GM19025 (cell line): ENCODE results near the gene MPDU1.
"Not testable (repeated sequence)": the region's sequence is repeated elsewhere in the genome, so short reads cannot be mapped to it uniquely, and the experiment has no call there.

Source experiments
- ATAC-seq: cut with Tn5 transposase; IDR thresholded peaks from one replicate; pipeline ENCODE4 v1.9.1; 2021; ENCODE audit warnings: mild to moderate bottlenecking, low read depth, moderate library complexity; ENCODE audit not compliant: unreplicated experiment

MPDU1 gene

GRCh38 chr17:7579834-7580603, 3.6 kb upstream of the MPDU1 start:
- ATAC-seq: no peak

DNA sequence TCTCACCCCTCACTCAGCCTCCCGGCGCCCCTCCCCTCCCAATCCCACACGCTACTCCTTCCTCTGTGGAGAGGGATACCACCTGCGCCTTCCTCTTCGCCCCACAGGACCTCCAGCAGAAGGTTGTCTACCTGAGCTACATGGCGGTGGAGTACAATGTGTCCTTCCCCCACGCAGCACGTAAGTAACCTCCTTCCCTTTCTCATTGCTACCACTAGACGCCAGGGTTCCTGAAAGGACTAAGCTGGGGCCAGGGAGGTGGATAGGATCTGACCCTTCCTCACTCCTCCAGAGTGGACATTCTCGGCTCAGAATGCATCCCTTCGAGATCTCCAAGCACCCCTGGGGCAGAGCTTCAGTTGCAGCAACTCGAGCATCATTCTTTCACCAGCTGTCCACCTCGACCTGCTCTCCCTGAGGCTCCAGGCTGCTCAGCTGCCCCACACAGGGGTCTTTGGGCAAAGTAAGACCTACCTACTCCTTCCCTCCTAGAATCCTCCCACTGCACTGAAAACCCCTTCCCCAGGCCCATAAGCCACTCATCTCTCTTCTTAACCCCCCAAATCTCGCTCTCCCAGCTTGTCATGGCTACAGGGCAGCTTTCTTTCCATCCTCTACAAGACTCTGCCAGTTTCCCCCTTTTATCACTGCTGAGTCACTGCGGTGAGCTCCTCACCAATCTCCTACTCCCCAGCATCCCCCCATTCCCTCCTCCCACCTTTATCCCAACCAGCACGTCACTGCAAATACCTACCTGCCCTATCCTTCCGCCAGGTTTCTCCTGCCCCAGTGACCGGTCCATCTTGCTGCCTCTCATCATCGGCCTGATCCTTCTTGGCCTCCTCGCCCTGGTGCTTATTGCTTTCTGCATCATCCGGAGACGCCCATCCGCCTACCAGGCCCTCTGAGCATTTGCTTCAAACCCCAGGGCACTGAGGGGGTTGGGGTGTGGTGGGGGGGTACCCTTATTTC, 2.8 kb upstream of the MPDU1 start:
- no peak for ATAC-seq

- no peak for ATAC-seq
Measured at GRCh38 chr17:7582396-7583252, 1.0 kb upstream of the MPDU1 start.

DNA sequence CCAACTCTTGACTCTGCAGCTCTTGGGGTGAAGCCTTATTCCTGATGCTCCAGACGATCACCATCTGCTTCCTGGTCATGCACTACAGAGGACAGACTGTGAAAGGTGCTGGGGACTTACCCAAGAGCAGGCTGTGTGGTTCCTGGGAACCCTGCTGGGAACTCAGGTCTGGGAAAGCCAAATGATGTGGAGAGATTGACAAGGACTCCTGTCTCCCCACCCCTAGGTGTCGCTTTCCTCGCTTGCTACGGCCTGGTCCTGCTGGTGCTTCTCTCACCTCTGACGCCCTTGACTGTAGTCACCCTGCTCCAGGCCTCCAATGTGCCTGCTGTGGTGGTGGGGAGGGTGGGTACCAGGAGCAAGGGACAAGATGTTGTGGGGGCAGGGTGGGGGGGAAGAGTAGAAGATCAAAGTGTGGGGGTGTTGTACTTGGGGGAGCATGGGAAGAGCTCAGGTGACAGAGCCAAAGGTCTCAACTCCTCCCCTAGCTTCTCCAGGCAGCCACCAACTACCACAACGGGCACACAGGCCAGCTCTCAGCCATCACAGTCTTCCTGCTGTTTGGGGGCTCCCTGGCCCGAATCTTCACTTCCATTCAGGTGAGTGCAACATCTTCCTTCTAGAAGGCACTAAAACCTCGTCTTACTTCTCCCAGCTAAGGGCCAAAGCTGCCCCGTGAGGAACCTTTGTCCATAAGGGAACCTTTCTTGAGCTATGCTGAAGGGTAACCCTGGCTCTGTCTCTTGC, 3.2 kb downstream of the MPDU1 start:
- ATAC-seq: no peak

DNA sequence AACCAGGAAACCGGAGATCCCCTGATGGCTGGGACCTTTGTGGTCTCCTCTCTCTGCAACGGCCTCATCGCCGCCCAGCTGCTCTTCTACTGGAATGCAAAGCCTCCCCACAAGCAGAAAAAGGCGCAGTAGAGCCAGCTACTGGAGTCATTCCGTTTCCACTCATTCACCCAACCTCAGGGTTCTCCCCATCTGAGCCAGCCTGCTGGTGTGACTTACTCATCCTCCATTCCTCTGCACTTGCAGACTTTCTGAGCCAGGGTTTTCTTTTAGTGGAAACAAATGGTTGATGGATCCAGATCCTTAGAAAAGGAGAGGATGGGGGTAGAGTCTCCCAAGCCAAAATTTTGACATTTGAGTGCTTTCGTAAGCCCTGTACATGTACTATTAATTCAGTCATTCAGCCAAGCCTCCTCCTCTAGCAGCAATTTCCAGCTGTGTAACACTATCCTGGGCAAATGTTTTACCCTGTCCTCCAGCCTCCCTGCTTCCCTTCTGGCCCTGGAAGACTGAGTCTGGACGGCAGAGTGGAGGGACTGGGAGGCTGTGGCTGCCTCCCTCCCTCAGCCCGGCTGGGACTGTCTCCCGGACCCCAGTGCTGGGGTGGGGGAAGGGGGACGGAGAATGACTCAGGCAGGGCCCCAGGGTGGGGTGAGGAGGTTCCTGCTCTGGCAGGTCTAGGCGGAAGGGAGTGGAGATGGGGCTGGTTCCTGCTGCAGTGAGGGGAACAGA, 3.9 kb downstream of the MPDU1 start:
- ATAC-seq: no peak

- ATAC-seq: no peak
Measured at GRCh38 chr17:7588553-7589203, 5.0 kb downstream of the MPDU1 start.

GRCh38 chr17:7589204-7589868, 5.7 kb downstream of the MPDU1 start:
- no peak for ATAC-seq

DNA sequence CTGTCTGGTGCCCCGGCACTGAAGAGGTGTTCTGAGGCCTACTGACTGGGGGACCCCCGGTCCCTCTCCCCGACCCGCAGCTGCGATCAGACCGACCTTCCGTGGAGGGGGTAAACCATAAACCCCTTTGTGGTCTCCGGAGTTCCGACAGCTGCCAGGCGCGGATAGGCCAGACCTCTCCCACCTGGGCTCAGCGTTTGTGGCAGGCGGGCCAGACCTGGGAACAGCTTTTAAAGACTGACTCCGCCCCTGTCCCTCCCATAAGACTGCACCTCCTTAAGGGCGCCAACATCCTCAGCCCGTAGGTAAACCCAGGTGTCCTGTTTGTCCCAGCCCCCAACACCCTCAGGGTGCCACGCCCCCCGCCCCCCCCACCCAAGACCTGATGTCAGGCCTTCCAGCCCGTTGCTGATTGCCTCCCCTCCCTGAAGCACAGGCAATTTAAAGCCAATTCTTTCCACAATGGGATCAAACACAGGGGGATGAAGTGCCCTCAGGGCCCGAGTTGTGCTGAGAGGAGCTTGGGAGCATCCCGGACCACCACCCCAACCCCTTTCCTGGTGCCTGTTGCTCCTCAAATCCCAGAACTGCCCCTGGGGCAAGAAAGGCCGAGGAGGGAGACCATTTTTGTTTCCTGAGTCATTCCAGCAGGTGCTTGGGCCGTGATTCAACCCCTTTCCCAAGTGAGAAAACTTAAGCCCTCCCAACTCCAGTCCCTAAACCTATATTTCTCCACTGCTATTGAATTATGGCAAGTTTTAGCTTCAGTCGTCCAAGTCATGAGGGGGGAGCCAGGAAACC, 6.4 kb downstream of the MPDU1 start, which contains the start of gene SOX15:
Gene SOX15 (minus strand): TSS at position 204 of the 801 bp plus-strand sequence. CDS start 418 bp downstream, outside the sequence.
- no peak for ATAC-seq

GRCh38 chr17:7590743-7591142, 7.1 kb downstream of the MPDU1 start:
- ATAC-seq: no peak

DNA sequence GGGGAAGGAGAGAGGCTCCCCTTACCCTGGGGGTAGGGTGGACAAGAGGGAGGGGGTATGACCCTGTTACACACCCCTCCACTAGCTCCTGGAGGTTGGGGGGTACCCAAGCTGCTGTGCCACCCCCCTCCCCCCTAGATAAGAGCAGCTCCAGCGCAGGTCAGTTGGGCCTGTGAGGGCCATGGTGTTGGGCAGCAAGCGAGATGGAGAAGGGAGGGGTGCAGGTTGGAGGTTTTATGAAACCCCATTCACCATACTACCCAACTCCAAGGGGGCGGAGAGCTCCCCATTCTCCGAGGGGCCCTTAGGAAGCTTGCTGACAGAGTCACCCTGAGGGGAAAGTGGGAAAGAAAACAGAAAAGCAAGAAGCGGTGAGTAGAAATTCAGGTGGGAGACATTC, 7.9 kb downstream of the MPDU1 start:
- ATAC-seq: no peak

DNA sequence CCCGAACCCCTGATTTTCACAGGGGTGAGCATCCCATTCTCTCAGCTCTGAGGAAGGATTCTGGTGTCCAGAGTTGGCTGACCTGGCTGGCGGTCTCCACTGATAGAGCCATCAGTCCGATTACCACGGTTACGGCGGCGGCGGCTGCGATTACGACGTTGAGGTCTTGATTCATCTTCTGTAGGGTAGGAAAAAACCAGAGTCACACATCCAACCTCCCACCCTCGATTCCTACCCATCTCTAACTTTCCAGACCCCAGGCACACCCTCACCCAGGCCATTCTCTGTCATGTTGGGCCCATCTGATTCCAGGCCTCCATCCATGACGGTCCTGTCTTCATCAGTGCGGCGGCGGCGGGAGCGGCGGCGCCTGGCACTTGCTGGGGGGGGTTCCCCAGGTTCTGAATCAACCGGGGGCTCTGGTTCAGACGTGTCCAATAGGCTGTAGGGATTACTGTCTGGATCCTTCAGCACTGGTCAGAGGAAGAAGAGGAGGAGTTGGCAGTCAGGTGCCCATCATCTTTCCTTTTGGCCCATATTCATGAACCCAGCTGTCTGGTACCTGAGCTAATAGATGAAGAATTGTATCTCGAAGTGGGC, 8.9 kb downstream of the MPDU1 start:
- no peak for ATAC-seq

- ATAC-seq: no peak
Measured at GRCh38 chr17:7593296-7593695, 9.6 kb downstream of the MPDU1 start.

- ATAC-seq: not testable (repeated sequence)
Measured at GRCh38 chr17:7597561-7597960, 13.9 kb downstream of the MPDU1 start.

DNA sequence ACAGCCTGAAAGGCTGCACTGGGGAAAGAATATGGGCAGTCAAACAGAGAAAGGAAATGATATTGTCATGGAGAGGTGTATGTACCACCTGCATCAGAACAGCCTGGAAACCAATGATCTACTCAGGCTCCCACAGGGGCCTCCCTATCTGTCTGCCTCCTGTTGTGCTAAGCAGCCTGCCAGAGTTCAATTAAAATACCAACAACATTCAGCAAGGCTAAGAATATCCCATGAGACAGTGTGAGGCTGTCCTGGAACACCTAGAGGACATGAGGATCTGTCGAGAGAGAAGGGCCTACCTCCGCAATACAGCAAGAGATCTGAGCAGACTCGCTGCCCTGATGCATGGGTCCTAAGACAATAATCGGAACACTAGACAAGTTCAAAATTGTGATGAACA, 22.6 kb downstream of the MPDU1 start:
- no peak for ATAC-seq

GRCh38 chr17:7610641-7611040, 27.0 kb downstream of the MPDU1 start:
- ATAC-seq: no peak

GRCh38 chr17:7611635-7612293, 28.1 kb downstream of the MPDU1 start:
- ATAC-seq: no peak
